ENCODE measurements around the gene RNF17.

Gene RNF17

DNA sequence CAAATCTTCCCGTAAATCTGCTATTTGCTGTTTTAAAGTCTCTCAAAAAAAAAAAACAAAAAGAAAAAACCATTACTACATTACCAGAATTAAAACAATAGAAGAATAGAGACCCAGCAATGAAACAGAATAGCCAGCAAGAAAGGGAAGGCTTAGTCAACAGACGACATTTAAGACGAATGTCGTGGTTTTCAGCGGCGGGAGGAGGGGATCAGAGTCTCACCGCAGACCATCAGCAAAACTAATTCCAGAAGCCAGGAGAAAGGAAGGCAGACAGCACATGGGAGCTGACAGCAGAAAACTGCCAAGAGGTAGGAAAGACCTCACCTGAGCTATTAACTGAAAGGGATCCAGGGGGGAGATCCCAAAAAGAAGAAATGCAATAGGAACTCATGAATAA is 128.9 kb downstream of the RNF17 start:
- Histone ChIP-seq H3K4me1 (no peaks in the 10 kb centered on the region), H3K4me3 (no peak overlapping the region), H3K27me3 (no peaks in the 10 kb centered on the region), H3K36me3 (peaks cover 4 to 50% (median 22%) of the 10 kb centered on the region in 3 donors), H3K9me3 (no peaks in the 10 kb centered on the region), H3K27ac (no peak overlapping the region)
- TF ChIP-seq, protein P1, sequence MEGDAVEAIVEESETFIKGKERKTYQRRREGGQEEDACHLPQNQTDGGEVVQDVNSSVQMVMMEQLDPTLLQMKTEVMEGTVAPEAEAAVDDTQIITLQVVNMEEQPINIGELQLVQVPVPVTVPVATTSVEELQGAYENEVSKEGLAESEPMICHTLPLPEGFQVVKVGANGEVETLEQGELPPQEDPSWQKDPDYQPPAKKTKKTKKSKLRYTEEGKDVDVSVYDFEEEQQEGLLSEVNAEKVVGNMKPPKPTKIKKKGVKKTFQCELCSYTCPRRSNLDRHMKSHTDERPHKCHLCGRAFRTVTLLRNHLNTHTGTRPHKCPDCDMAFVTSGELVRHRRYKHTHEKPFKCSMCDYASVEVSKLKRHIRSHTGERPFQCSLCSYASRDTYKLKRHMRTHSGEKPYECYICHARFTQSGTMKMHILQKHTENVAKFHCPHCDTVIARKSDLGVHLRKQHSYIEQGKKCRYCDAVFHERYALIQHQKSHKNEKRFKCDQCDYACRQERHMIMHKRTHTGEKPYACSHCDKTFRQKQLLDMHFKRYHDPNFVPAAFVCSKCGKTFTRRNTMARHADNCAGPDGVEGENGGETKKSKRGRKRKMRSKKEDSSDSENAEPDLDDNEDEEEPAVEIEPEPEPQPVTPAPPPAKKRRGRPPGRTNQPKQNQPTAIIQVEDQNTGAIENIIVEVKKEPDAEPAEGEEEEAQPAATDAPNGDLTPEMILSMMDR (IDR thresholded peaks at IDR 0.05) = no peak
- no peak for DNase-seq
- intact Hi-C loops (cut with DNase I; ENCODE audit: low total_unique reads) = no loop called here

DNA sequence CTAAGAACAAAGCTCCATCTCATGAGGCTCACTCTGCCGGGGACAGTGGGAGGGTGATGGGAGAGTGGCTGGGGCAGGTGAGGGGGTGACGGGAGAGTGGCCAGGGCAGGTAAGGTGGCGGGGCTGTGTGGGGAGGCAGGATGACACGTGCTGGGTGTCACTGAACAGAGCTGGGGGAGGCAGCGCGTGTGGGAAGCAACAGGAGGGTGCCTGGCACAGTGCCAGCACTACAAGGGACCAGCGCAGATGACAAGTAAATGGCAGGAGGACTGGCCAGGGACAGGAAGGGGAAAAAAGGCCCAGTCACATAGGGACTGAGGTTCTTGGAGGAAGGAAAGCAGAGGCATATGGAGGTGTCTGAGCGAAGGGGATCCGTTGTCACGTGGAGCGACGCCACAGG is 129.9 kb downstream of the RNF17 start:
- intact Hi-C loops (cut with DNase I; ENCODE audit: low total_unique reads) = no loop called here
- peaks cover 4 to 54% (median 22%) of the 10 kb centered on the region in 3 donors for H3K36me3 ChIP-seq
- no peak overlapping the region for H3K27ac ChIP-seq
- H3K27me3 ChIP-seq = no peaks in the 10 kb centered on the region
- H3K4me1 ChIP-seq = no peaks in the 10 kb centered on the region
- no peak overlapping the region for H3K4me3 ChIP-seq
- TF ChIP-seq, protein P1 (IDR thresholded peaks at IDR 0.05) = no peak
- no peak for DNase-seq
- no peaks in the 10 kb centered on the region for H3K9me3 ChIP-seq

DNA sequence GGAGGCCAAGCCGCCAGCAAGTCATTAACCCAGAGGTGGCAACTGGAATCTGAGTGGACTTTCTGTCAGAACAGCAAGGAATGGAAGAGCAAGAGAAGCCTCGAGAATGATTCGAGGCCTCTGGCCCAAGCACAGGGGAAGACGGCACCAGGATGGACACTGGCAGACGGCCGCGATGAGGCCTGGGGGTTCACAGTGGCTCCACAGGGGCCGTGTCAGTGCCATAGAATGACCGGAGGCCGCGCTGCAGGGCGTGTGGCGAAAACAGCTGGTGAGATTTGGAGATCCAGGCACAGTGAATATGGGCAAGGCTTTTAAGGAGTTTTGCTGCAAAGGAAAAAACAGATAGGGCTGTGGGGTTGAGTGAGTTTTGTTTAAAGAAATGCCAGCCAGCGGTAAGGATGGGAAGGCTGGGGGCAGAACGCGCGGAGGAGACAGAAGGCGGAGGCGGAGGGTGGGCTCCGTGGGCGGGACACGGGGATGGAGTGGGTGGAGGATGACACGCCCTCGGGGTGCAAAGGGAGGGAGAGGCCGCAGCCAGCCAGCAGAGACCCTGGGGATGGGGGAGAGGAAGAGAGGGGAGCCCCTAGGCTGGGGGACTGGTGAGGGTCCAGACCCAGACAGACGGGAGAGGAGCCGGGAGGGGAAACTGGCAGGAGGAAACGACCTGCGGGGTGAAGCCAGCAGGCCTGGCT is 130.5 kb downstream of the RNF17 start:
- Histone ChIP-seq H3K27ac (no peak overlapping the region), H3K4me1 (no peaks in the 10 kb centered on the region), H3K27me3 (no peaks in the 10 kb centered on the region), H3K36me3 (peaks cover 4 to 57% (median 20%) of the 10 kb centered on the region in 3 donors), H3K4me3 (no peak overlapping the region), H3K9me3 (no peaks in the 10 kb centered on the region)
- TF ChIP-seq, protein P1 (IDR thresholded peaks at IDR 0.05) = no peak
- DNase-seq = no peak
- intact Hi-C loops (cut with DNase I; ENCODE audit: low total_unique reads) = no loop called here

DNA sequence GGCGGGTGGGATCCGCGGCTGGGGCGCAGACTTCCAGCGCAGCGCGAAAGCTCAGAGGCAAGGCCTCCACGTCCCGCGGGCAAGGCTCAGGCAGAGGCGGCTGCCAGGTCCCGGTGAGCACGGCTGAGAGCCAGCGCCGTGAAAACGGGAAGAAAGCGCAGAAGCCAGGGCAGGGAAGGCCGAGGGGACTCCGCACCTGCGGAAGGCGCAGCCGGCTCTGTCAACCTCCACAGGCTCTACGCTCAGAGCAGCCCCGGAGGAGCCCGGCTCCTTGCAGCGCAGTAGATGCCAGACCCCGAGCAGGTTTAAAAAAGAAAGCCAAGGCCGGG is 131.0 kb downstream of the RNF17 start:
- Histone ChIP-seq H3K9me3 (no peaks in the 10 kb centered on the region), H3K4me3 (no peak overlapping the region), H3K27ac (no peak overlapping the region), H3K4me1 (no peaks in the 10 kb centered on the region), H3K27me3 (no peaks in the 10 kb centered on the region), H3K36me3 (peaks cover 4 to 57% (median 17%) of the 10 kb centered on the region in 3 donors)
- intact Hi-C loops (cut with DNase I; ENCODE audit: low total_unique reads) = no loop called here
- TF ChIP-seq, protein P1 (IDR thresholded peaks at IDR 0.05) = no peak
- DNase-seq = no peak

DNA sequence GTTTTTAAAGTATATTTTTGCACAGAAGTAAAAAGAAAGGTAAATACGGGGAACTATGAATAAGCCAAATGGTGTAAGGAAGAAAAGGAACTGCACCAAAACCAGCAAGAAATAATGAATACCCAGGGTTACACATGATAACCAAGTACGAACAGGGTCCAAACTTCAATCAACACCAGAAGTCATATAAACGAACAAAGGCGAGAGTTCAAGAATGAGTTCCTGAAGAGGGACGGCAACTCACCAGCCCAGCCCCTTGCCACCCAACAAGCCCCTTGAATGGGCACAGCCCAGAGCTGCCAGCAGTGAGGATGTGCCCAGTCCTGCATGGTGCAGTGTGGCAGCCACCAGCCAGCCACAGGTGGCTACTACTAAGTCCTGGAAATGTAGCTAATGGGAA is 132.1 kb downstream of the RNF17 start:
- TF ChIP-seq, protein P1 (IDR thresholded peaks at IDR 0.05) = no peak
- Histone ChIP-seq H3K4me1 (no peaks in the 10 kb centered on the region), H3K9me3 (no peaks in the 10 kb centered on the region), H3K4me3 (no peak overlapping the region), H3K27me3 (no peaks in the 10 kb centered on the region), H3K36me3 (peaks cover 10 to 57% (median 14%) of the 10 kb centered on the region in 3 donors), H3K27ac (no peak overlapping the region)
- intact Hi-C loops (cut with DNase I; ENCODE audit: low total_unique reads) = no loop called here
- no peak for DNase-seq

DNA sequence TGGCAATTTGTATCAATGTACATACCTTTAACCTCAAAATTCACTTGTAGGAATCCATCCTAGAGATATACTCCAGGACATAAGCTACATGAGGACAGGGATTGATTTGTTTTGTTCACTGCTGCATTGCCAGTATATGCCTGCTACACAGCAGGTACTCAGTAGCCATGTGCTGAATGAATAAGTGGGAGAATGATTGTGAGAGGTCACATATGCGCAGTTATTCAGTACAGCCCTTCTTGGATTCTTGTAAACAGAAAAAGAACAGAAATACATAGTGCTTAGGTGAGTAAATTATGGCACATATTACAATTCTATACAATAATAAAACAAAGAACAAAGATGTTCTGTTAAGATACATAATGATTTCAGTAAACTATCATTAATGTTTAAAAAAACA is 133.3 kb downstream of the RNF17 start:
- peaks cover 6 to 48% (median 10%) of the 10 kb centered on the region in 3 donors for H3K36me3 ChIP-seq
- H3K27ac ChIP-seq = no peak overlapping the region
- TF ChIP-seq, protein P1 (IDR thresholded peaks at IDR 0.05) = no peak
- H3K4me3 ChIP-seq = no peak overlapping the region
- intact Hi-C loops (cut with DNase I; ENCODE audit: low total_unique reads) = no loop called here
- DNase-seq = no peak
- H3K27me3 ChIP-seq = no peaks in the 10 kb centered on the region
- H3K9me3 ChIP-seq = no peaks in the 10 kb centered on the region
- H3K4me1 ChIP-seq = no peaks in the 10 kb centered on the region
